ENCODE results near the gene RAB40C. TPM values are rescaled to one million over a fixed set of nuclear protein-coding genes. Genes with fewer than 3 reads are reported as not detected.
"Not testable (repeated sequence)": the region's sequence is repeated elsewhere in the genome, so short reads cannot be mapped to it uniquely, and the experiment has no call there.

RAB40C gene
- total RNA-seq, 1 donor from 2014 or later, result 11.4 TPM

- ATAC-seq, result no peak
- peak; percentile 35 for DNase-seq
- intact Hi-C loops (cut with micrococcal nuclease), result no loop called here
Observed at GRCh38 chr16:585351-585750, 4.5 kb upstream of the RAB40C start.

GRCh38 chr16:586047-586644 lies 3.7 kb upstream of the RAB40C start:
- intact Hi-C loops (cut with micrococcal nuclease), result no loop called here
- ATAC-seq (no peak), DNase-seq (no peak)

DNA sequence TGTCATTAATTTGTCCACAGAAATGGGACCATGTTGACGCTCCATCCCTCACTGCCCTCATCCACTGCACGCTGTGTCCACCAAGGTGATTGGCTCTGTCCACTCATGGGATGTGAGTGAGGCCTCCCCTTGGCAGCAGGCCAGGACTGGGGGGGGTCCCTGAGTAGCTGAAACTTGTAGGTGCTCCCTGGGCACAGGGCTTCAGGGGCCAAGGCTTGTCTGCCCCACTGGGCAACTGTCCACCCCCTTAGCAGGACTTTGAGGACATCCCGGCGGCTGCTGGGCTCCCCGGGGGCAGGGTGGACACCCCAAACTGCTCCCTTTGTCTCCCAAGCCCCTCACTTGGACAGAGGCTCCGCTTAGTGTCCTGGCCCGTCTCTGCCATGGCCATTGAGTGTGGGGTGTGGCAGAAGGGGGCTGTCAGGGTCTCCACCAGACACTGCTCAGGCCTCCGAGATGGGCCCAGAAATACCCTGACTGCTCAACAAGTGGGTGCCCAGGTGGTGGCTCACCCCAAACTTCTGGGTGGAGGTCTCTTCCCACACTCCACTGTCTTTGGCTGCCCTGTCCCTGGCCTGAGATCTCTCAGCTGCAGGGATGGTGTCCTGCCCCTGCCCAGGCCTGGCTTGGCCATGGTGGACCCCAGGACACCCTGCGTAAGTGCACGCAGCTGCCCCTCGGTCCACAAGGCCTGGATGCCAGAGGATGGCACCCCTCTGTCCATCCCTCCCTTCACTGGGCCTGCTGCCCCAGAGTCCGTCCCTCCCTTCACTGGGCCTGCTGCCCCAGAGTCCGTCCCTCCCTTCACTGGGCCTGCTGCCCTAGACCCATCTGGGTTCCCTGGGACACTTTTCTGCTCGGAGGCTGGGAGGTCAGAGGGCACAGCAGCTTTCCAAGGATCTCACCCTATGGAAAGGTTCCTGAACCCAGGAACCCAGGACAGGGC lies 2.9 kb upstream of the RAB40C start:
- intact Hi-C loops (cut with micrococcal nuclease), result no loop called here
- DNase-seq, result peak; percentile 48
- no peak for ATAC-seq

DNA sequence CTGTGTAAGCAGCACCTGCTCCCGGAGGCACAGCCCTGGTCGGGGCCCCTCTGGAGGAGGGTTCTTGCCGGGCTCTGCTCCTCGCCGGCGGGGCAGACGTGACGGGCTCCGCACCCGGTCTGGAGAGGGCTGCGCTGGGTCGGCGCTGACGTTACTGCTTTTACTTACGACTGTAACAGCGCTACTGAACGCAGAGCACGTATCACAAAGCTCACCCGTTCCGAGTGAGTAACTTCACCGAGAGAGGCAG lies 1.3 kb upstream of the RAB40C start:
- ATAC-seq, result no peak
- peak; percentile 66 for DNase-seq
- intact Hi-C loops (cut with micrococcal nuclease), result no loop called here

- ATAC-seq (peak; percentile 91), DNase-seq (peak; percentile 98)
- intact Hi-C loops (cut with micrococcal nuclease), result no loop called here
Observed at GRCh38 chr16:588889-589657, 793 bp upstream of the RAB40C start.

DNA sequence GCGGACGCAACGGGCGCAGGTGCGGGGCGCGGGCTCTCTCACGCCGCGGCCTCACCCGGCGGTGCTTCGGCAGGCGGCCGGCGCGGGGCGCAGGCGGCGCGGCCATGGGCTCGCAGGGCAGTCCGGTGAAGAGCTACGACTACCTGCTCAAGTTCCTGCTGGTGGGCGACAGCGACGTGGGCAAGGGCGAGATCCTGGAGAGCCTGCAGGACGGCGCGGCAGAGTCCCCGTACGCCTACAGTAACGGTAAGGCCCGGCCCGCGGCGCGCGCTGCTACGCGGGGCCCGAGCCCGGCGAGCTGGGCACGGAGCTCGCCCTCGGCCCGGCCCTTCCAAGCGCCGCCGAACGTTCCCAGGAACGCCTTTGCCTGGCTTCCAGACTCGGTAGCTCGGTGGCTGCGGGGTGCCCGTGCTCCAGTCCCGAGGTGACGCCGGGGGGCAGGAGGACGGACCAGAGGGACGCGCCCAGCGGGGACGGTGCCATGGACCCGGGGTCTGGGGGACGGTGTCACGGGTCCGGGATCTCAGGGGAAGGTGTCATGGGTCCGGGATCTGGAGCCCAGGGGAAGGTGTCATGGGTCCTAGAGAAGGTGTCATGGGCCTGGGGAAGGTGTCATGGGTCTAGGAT lies 435 bp downstream of the RAB40C start:
- no peak for ATAC-seq
- intact Hi-C loops (cut with micrococcal nuclease), result no loop called here
- DNase-seq, result peak; percentile 61

GRCh38 chr16:590815-591200 lies 942 bp downstream of the RAB40C start:
- intact Hi-C loops (cut with micrococcal nuclease), result no loop called here
- DNase-seq (no peak), ATAC-seq (no peak)

DNA sequence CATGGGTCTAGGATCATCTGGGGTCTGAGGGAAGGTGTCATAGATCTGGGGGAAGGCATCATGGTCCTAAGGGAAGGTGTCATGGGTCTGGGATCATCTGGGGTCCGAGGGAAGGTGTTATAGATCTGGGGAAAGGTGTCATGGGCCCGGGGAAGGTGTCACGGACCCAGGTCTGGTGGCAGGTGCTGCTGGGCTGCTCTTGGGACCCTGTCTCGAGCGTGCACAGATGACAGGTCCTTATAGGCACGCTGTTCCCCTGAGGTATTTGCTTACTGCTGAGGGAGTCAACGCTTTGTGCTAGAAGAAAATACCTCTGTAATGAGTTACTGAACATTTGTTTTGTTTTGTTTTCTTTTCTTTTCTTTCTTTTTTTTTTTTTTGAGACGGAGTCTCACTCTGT lies 1.4 kb downstream of the RAB40C start:
- ATAC-seq, result no peak
- DNase-seq, result no peak
- intact Hi-C loops (cut with micrococcal nuclease), result no loop called here

DNA sequence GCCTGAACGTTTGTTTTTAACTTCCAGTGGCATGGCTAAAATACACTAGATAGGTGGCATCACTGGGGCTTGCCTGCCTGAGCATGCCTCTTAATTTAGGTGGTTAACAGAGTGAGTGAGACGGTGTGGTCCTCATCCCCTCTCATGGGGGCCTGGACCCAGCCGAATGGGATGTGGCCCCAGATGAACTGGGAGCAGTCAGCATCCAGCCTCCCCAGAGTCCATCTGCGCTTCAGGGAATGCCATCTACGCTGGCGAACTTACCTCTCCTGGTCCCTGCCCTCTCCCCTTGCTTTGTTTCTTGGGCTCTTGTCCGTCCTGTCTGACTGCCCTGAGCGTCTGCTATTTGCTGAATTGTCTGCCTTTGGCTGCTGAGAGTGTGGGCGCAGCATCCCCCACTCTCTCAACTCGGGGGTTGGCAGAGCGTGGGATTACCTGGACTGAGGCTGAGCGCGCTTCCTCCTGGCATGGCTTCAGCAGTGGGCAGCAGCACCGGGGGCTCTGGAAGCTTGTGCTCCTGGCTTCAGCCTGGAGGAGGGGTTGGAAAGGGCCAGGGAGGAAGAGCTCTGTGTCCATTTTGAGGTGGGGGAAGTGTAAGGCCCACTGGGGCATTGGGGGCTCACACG lies 2.1 kb downstream of the RAB40C start:
- ATAC-seq (no peak), DNase-seq (no peak)
- intact Hi-C loops (cut with micrococcal nuclease), result no loop called here

DNA sequence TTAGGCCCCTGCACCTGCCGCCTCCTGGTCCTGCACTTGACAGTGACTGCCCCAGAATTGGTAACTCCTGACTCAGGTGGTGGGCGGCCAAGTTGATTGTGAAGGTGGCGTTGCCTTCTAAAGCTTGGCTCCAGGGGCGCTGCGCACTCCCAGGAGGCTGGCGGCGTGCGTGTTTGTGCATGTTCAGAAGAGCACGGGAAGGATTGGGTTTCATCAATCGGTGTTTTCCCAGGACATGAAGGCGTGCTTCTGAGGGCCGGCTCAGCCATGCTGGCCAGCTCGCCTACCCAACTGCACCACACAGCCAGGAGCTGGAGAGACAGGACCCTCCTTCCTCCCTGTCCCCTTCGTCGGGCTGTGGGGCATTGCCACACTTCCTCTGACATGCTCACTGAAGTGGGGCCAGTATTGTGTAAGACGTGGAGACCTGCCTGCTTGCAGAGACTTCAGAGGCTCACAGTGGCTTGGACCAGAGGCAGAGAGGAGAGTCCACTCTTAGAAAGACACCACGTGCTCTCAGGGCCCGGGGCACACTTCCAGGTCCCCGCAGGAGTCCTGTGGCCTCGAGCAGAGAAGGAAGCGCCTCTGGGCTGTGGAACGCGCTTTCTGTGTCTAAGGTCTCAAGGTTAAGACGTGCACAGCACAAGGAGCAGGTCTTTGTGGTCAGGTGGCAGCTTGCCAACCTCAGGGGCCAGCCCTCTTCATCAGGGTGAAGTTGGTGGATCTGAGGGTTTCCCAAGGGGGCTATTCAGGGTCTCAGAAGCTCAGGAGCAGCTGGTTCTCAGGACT lies 2.8 kb downstream of the RAB40C start:
- intact Hi-C loops (cut with micrococcal nuclease), result no loop called here
- no peak for DNase-seq
- no peak for ATAC-seq

- intact Hi-C loops (cut with micrococcal nuclease), result no loop called here
- DNase-seq (no peak), ATAC-seq (no peak)
Observed at GRCh38 chr16:593406-593805, 3.5 kb downstream of the RAB40C start.

DNA sequence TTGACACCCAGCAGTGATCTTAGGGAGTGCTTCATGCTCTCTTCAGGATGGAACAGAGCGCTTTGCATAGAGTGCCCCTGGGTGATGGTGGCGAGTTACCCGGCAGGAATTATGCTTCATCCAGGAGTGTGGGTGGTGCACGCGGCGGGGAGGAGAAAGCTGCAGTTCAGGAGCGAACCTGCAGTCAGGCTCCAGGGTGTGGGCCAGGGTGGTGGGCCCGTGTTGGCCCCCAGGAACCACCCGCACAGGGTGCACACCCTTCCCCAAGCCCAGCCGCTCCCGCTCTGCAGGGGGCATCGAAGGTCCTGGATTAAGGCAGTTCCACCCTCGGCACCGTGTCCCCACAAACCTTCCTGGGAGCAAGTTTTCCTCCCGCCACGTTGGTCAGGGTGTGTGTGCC lies 3.9 kb downstream of the RAB40C start:
- ATAC-seq (no peak), DNase-seq (no peak)
- intact Hi-C loops (cut with micrococcal nuclease), result no loop called here

GRCh38 chr16:595094-595528 lies 5.2 kb downstream of the RAB40C start:
- ATAC-seq, result no peak
- DNase-seq, result no peak
- intact Hi-C loops (cut with micrococcal nuclease), result no loop called here

DNA sequence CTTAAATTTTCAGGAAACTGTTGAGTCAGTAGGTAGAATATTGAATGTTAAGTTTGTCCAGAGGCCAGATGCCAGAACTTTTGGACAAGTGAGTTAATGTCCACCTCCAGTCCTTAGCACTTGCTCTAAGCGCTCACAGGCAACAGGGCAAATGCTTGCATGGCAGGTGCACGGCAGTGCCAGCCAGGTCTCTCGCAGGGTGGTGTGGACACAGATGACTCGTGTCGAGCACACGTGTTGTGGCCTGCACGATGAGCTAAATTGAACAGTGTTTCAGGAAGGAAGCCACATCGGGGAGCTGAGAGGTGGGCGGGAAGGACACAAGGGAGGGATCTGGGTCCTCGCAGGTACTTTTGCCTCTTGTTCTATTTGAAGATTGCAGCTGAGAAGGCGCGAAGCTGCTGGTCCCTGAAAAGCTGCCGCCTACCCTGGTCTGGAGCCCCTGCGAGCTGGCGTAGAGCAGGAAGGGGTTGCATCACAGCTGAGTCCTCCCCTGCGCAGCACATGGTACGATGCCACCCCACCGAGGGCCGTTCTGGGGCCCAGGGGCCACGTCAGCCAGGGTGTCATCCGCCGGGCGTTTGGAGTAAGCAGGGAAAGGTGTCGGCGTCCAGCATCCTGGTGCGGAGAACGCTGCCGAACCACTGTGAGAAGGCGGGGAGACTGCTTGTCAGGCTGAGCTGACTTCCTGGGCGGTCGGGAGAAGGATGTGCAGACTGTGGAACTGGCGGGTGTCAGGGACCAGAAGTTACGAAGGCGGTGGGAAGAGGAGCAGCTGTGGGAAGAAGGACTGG lies 6.3 kb downstream of the RAB40C start:
- intact Hi-C loops (cut with micrococcal nuclease), result no loop called here
- ATAC-seq (no peak), DNase-seq (no peak)

- no peak for ATAC-seq
- intact Hi-C loops (cut with micrococcal nuclease), result no loop called here
- DNase-seq, result no peak
Observed at GRCh38 chr16:596736-597060, 6.8 kb downstream of the RAB40C start.

GRCh38 chr16:597655-598054 lies 7.8 kb downstream of the RAB40C start:
- DNase-seq; ATAC-seq; intact Hi-C loops (cut with micrococcal nuclease): not testable (repeated sequence)

DNA sequence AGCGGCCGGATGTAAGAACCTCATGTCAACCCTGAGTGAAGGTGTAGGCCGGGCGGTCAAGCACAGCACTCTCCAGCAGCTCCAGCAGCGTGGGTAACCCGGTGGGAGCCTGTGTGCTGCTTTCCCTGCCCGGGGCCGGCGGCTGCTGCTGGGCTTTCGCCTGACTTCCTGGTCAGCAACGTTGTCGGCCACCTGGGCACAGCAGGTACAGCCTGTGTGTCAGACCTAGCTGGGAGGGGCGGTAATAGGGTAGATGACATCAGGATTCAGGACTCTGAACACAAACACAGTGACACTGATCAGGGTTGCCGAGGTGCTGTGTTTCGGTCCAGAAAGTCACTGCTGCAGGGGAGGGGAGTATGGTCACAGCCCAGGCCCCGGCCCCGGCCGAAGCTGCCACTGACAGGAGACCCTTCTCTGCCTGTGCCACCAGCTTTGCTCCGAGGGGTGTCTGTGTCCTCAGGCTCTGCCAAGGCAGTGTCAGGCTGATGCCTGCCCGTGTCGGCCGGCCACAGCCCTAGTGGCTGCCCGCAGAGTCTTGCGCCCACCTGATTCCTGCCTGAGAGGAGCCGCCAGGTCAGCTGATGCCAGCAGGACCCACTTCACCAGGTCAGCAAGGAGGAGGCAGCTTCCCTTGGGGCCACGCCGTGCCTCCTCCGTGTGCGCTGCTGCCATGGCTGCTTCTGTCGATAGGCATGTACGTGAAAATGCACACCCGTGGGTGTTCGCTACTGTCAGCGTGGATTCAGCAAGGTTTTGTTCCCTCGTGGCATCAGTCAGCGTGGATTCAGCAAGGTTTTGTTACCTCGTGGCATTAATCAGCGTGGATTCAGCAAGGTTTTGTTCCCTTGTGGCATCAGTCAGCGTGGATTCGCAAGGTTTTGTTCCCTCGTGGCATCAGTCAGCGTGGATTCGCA lies 9.2 kb downstream of the RAB40C start:
- intact Hi-C loops (cut with micrococcal nuclease), result no loop called here

More for the DNA sequence above, 9.2 kb downstream of the RAB40C start:
- no peak for DNase-seq
- ATAC-seq, result no peak
